SU-DHL-6 (cell line): ENCODE results near the gene HARBI1.

ENCODE experiments used
- H2AFZ ChIP-seq: fragments of 200-600 bp; sonication (generic); 2 replicates; pipeline ENCODE4 v1.6.1; 2014; ENCODE audit warnings: low read depth, mild to moderate bottlenecking, moderate library complexity, mixed read lengths, antibody characterized with exemption, low read length; ENCODE audit not compliant: severe bottlenecking
- H3F3A ChIP-seq: fragments of 200-600 bp; shearing (Covaris generic); 2 replicates; pipeline ENCODE4 v1.6.0; 2016; ENCODE audit warnings: antibody characterized with exemption, mild to moderate bottlenecking; ENCODE audit not compliant: insufficient read depth
- H3K27ac ChIP-seq: fragments of 200-600 bp; sonication (generic); 2 replicates; pipeline ENCODE4 v1.5.1; 2016; ENCODE audit warnings: low read depth, mild to moderate bottlenecking, low read length, moderate library complexity, mixed read lengths
- H3K27me3 ChIP-seq: fragments of 200-600 bp; sonication (generic), shearing (Covaris generic); 2 replicates; pipeline ENCODE4 v1.6.0; 2014; ENCODE audit warnings: mild to moderate bottlenecking, low read length
- H3K36me3 ChIP-seq: fragments of 200-600 bp; sonication (generic); 2 replicates; pipeline ENCODE4 v1.6.1; 2014; ENCODE audit warnings: mild to moderate bottlenecking, low read length, mixed read lengths
- H3K4me2 ChIP-seq: fragments of 300-600, 200-600 bp; shearing (Covaris generic), sonication (generic); 2 replicates; pipeline ENCODE4 v1.6.0; 2014; ENCODE audit warnings: low read length, low read depth, mild to moderate bottlenecking; ENCODE audit not compliant: poor library complexity, severe bottlenecking
- H3K4me3 ChIP-seq: fragments of 200-600 bp; sonication (generic); 2 replicates; pipeline ENCODE4 v1.5.1; 2014; ENCODE audit warnings: antibody characterized with exemption, low read length, mild to moderate bottlenecking, mixed read lengths; ENCODE audit not compliant: insufficient read depth, poor library complexity, severe bottlenecking
- H3K79me2 ChIP-seq: fragments of 200-600 bp; sonication (generic); 2 replicates; pipeline ENCODE4 v1.6.1; 2014; ENCODE audit warnings: mild to moderate bottlenecking, low read length, moderate library complexity; ENCODE audit not compliant: insufficient read depth
- H3K9ac ChIP-seq: fragments of 200-600 bp; sonication (generic); 2 replicates; pipeline ENCODE4 v1.7.0; 2014; ENCODE audit warnings: mild to moderate bottlenecking, low read length
- H3K9me2 ChIP-seq: fragments of 200-600 bp; sonication (generic); replicated peaks from 2 replicates; pipeline ENCODE4 v1.6.1; 2014; ENCODE audit warnings: low read length; ENCODE audit not compliant: insufficient read depth
- H3K9me3 ChIP-seq: fragments of 200-600 bp; sonication (generic); 2 replicates; pipeline ENCODE4 v1.6.1; 2014; ENCODE audit warnings: low read length, mixed read lengths; ENCODE audit not compliant: insufficient read depth
- H4K20me1 ChIP-seq: fragments of 200-600 bp; sonication (generic); 2 replicates; pipeline ENCODE4 v1.6.1; 2014; ENCODE audit warnings: low read depth, mild to moderate bottlenecking, antibody characterized with exemption, low read length, moderate library complexity, mixed read lengths
- EZH2phosphoT487 ChIP-seq: fragments of 200-600 bp; sonication (generic), shearing (Covaris generic); conservative IDR thresholded peaks from 2 replicates; pipeline ENCODE4 v1.6.1; 2018; ENCODE audit warnings: mild to moderate bottlenecking, antibody characterized with exemption, low read length, moderate library complexity, mixed read lengths
- TF ChIP-seq, protein P1 (sequence below): fragments of 200-600 bp; sonication (generic); IDR thresholded peaks from one replicate; pipeline ENCODE4 v1.5.1; 2017; ENCODE audit warnings: antibody characterized with exemption, mild to moderate bottlenecking, low read length, moderate library complexity; ENCODE audit not compliant: insufficient read depth, poor library complexity, severe bottlenecking

Gene HARBI1

DNA sequence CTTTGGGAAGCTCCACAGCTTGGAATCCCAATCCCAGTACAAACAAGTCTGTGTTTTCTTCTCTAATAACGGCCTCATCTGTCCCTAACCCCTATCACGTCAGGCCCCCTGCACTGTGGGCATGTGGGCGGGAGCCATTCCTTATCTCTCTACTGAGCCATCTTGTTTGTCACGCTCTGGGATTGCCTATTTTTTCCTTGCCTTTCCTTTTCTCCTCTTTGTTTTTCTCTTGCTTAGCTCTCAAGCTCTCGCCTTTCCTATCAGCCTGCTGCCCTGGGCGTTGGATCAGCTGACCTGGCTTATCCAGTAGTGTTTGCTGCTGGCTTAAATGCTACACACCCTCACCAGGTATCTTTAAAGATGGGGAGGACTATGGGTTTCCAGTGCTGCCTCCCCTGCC is 47.6 kb upstream of the HARBI1 start:
- TF ChIP-seq, protein P1, sequence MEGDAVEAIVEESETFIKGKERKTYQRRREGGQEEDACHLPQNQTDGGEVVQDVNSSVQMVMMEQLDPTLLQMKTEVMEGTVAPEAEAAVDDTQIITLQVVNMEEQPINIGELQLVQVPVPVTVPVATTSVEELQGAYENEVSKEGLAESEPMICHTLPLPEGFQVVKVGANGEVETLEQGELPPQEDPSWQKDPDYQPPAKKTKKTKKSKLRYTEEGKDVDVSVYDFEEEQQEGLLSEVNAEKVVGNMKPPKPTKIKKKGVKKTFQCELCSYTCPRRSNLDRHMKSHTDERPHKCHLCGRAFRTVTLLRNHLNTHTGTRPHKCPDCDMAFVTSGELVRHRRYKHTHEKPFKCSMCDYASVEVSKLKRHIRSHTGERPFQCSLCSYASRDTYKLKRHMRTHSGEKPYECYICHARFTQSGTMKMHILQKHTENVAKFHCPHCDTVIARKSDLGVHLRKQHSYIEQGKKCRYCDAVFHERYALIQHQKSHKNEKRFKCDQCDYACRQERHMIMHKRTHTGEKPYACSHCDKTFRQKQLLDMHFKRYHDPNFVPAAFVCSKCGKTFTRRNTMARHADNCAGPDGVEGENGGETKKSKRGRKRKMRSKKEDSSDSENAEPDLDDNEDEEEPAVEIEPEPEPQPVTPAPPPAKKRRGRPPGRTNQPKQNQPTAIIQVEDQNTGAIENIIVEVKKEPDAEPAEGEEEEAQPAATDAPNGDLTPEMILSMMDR, result no peak
- TF ChIP-seq EZH2phosphoT487, result no peak
- Histone ChIP-seq H3K9ac (no peak overlapping the region), H3K9me2 (no peaks in the 10 kb centered on the region)

DNA sequence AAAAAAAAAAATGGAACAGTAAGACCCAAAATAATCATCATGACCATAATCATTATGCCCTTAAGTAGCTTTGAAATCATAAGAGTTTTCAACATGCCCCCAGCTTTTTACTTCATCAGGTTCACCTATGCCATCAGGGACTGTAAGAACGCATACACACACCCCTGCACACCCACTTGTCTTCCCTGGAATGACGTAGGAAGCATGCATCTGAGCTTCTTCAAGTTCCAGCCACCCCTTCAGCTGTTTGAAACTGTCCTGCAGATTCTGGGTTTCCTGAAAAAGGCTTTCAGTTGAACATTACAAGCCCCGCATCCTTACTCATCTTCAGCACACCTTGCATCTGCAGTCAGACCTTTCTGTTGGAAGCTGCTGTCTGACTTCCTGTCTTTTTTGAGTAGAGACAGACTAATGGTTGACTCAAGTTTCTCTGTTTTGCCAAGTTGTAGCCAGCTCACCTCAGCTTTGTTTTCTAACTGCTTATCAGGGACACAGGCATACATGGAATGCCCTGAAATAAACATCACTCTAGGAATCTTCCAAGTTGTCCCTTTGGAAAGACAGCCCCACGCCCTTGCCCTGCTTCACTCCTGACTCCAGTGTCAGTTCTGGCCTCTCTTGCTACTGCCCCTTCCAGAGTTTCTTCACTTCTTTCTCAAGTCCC is 46.4 kb upstream of the HARBI1 start:
- no peaks in the 10 kb centered on the region for H3K27me3 ChIP-seq
- no peak overlapping the region for H3K4me3 ChIP-seq
- H3F3A ChIP-seq, result no peaks in the 10 kb centered on the region
- no peaks in the 10 kb centered on the region for H3K9me2 ChIP-seq
- no peak overlapping the region for H3K4me2 ChIP-seq
- no peaks in the 10 kb centered on the region; the same call in 1 of the 2 replicates for H3K36me3 ChIP-seq
- no peak for TF ChIP-seq EZH2phosphoT487
- TF ChIP-seq, protein P1, result no peak
- H3K9me3 ChIP-seq, result no peaks in the 10 kb centered on the region
- no peak overlapping the region for H3K27ac ChIP-seq
- H3K9ac ChIP-seq, result no peak overlapping the region
- H4K20me1 ChIP-seq, result no peaks in the 10 kb centered on the region
- H3K79me2 ChIP-seq, result no peaks in the 10 kb centered on the region
- no peak overlapping the region for H2AFZ ChIP-seq

More for the DNA sequence above, 47.6 kb upstream of the HARBI1 start:
- Histone ChIP-seq H3K27ac (no peak overlapping the region), H2AFZ (no peak overlapping the region), H3F3A (no peaks in the 10 kb centered on the region), H3K4me2 (no peak overlapping the region), H3K27me3 (no peaks in the 10 kb centered on the region), H3K79me2 (no peaks in the 10 kb centered on the region), H4K20me1 (no peaks in the 10 kb centered on the region), H3K9me3 (no peaks in the 10 kb centered on the region), H3K4me3 (no peak overlapping the region), H3K36me3 (no peaks in the 10 kb centered on the region; the same call in 1 of the 2 replicates)

GRCh38 chr11:46662366-46662765 is 45.3 kb upstream of the HARBI1 start:
- no peak overlapping the region for H3K27ac ChIP-seq
- H3F3A ChIP-seq, result no peaks in the 10 kb centered on the region
- H3K4me2 ChIP-seq, result no peak overlapping the region
- TF ChIP-seq EZH2phosphoT487, result no peak
- TF ChIP-seq, protein P1, result no peak
- no peak overlapping the region for H3K4me3 ChIP-seq
- no peak overlapping the region for H2AFZ ChIP-seq
- no peaks in the 10 kb centered on the region; the same call in 1 of the 2 replicates for H3K36me3 ChIP-seq
- H3K9ac ChIP-seq, result no peak overlapping the region
- H3K9me2 ChIP-seq, result no peaks in the 10 kb centered on the region
- H4K20me1 ChIP-seq, result no peaks in the 10 kb centered on the region
- no peaks in the 10 kb centered on the region for H3K79me2 ChIP-seq
- no peaks in the 10 kb centered on the region for H3K27me3 ChIP-seq
- H3K9me3 ChIP-seq, result no peaks in the 10 kb centered on the region
